GM23248 (cell line): ENCODE data around the gene RCVRN. TPM values are rescaled to one million over a fixed set of nuclear protein-coding genes. Genes with fewer than 3 reads are reported as not detected.

ENCODE experiments used
- DNase-seq: peaks from one replicate; pipeline ENCODE4 v3.0.0-alpha.2; 2015
- H2AFZ ChIP-seq: fragments of 200-600 bp; sonication (generic); 2 replicates; pipeline ENCODE4 v1.6.1; 2016; ENCODE audit warnings: antibody characterized with exemption
- H3F3A ChIP-seq: fragments of 200-600 bp; sonication (generic); 2 replicates; pipeline ENCODE4 v1.6.1; 2016; ENCODE audit warnings: mild to moderate bottlenecking, antibody characterized with exemption, mixed run types; ENCODE audit not compliant: insufficient read depth
- H3K27ac ChIP-seq: fragments of 200-600 bp; sonication (generic); 2 replicates; pipeline ENCODE4 v1.5.1; 2016; ENCODE audit warnings: mild to moderate bottlenecking
- H3K27me3 ChIP-seq: fragments of 200-600 bp; sonication (generic); replicated peaks from 2 replicates; pipeline ENCODE4 v1.6.1; 2016; ENCODE audit warnings: mild to moderate bottlenecking; ENCODE audit not compliant: insufficient read depth
- H3K36me3 ChIP-seq: fragments of 200-600 bp; sonication (generic); 2 replicates; pipeline ENCODE4 v1.6.1; 2016; ENCODE audit warnings: low read depth, mild to moderate bottlenecking
- H3K4me1 ChIP-seq: fragments of 200-600 bp; sonication (generic); 2 replicates; pipeline ENCODE4 v1.6.1; 2016; ENCODE audit warnings: mild to moderate bottlenecking; ENCODE audit not compliant: insufficient read depth
- H3K4me2 ChIP-seq: fragments of 200-600 bp; sonication (generic); one replicate; pipeline ENCODE4 v1.6.1; 2016; ENCODE audit warnings: mild to moderate bottlenecking; ENCODE audit not compliant: unreplicated experiment
- H3K4me3 ChIP-seq: fragments of 200-600 bp; sonication (generic); 2 replicates; pipeline ENCODE4 v1.5.1; 2016; ENCODE audit warnings: mild to moderate bottlenecking
- H3K79me2 ChIP-seq: fragments of 200-600 bp; sonication (generic); 2 replicates; pipeline ENCODE4 v1.6.1; 2016; ENCODE audit warnings: mild to moderate bottlenecking; ENCODE audit not compliant: insufficient read depth
- H3K9ac ChIP-seq: fragments of 200-600 bp; sonication (generic); 2 replicates; pipeline ENCODE4 v1.6.1; 2016; ENCODE audit warnings: mild to moderate bottlenecking
- H3K9me2 ChIP-seq: fragments of 200-600 bp; sonication (generic); 2 replicates; pipeline ENCODE4 v1.6.1; 2016; ENCODE audit warnings: mixed run types, mild to moderate bottlenecking, moderate library complexity; ENCODE audit not compliant: insufficient read depth
- H3K9me3 ChIP-seq: fragments of 200-600 bp; sonication (generic); one replicate; pipeline ENCODE4 v1.6.1; 2017; ENCODE audit warnings: low read depth
- H4K20me1 ChIP-seq: fragments of 200-600 bp; sonication (generic); 2 replicates; pipeline ENCODE4 v1.6.0; 2016; ENCODE audit not compliant: insufficient read depth
- EZH2 ChIP-seq: fragments of 200-600 bp; sonication (generic); IDR thresholded peaks from 2 replicates; pipeline ENCODE4 v1.6.1; 2018; ENCODE audit warnings: antibody characterized with exemption, mild to moderate bottlenecking; ENCODE audit not compliant: insufficient read depth, poor library complexity, severe bottlenecking
- EZH2phosphoT487 ChIP-seq: fragments of 200-600 bp; sonication (generic); IDR thresholded peaks from 2 replicates; pipeline ENCODE4 v1.6.1; 2018; ENCODE audit warnings: antibody characterized with exemption, moderate library complexity, mild to moderate bottlenecking, low read depth; ENCODE audit not compliant: insufficient read depth
- WGBS, 2 experiments: methylation state at CpG; one replicate each; pipeline ENCODE4 v1.1.6; 2015 to 2017; ENCODE audit warnings: low lambda C conversion rate in 2 of 2, low coverage in 1 of 2; ENCODE audit errors: missing lambda C conversion rate in 2 of 2; 5-methylcytosine and 5-hydroxymethylcytosine counted together
- in situ Hi-C: fragments of 300-500 bp; cut with MboI; formaldehyde crosslinking; loops from 2 replicates; pipeline ENCODE4 v1.15.0; 2020
- polyA plus RNA-seq: library from polyadenylated mRNA; unstranded; fragments of >200 nt; fragmentation: Nextera tagmentation; extraction: Ambion mirVana; gene quantifications from 2 replicates; pipeline ENCODE4 v1.2.1, GENCODE V29; 2016
- total RNA-seq: library from RNA; depleted of rRNA; stranded (reverse); fragments of >200 nt; shearing (Covaris generic); gene quantifications from 2 replicates; pipeline ENCODE4 v1.2.3, GENCODE V29; 2014

RCVRN gene
- total and polyA plus RNA-seq, 2 experiments from 2014 or later, result not detected

GRCh38 chr17:9902120-9902519 lies 3.0 kb downstream of the RCVRN start:
- DNase-seq, result no peak
- no peaks in the 10 kb centered on the region for H3K9me3 ChIP-seq

DNA sequence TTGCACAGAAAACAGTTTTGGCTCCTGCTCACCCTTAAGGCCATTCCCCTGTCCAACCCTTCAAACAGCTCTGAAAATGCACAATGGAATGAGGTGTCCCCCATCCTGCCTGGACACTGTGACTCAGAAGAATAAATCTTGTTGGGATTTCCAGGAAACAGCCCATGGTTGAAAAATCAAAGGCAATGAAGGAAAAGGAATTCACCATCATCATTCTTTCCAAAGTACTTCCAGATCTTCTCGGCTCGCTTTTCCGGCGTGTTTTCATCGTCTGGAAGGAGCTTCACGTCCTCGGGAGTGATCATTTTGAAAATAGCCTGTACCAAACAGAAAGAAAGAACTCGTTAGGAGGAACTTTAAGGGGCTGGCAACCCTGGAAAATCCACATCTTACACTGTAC lies 4.3 kb downstream of the RCVRN start:
- Histone ChIP-seq H3K9ac (peak overlapping the region; percentile 33; the same call in 1 of the 2 replicates), H3K9me3 (no peaks in the 10 kb centered on the region), H3K79me2 (no peaks in the 10 kb centered on the region), H4K20me1 (no peaks in the 10 kb centered on the region), H3K9me2 (no peaks in the 10 kb centered on the region), H3K4me2 (peak overlapping the region; percentile 86), H3K4me3 (peak overlapping the region; percentile 59), H2AFZ (peak overlapping the region; percentile 72), H3K36me3 (no peaks in the 10 kb centered on the region), H3K27ac (peak overlapping the region; percentile 50), H3K27me3 (no peaks in the 10 kb centered on the region), H3K4me1 (peaks cover 19% of the 10 kb centered on the region), H3F3A (peaks cover 12% of the 10 kb centered on the region)
- DNase-seq, result peak; percentile 80
- WGBS, 2 experiments, result 0 to 1% methylated on average over 8 of the region's 8 CpGs
- in situ Hi-C loops, result no loop called here
- TF ChIP-seq EZH2 (no peak), EZH2phosphoT487 (no peak)

More at GRCh38 chr17:9902120-9902519, 3.0 kb downstream of the RCVRN start:
- Histone ChIP-seq H3K4me1 (peaks cover 19% of the 10 kb centered on the region), H3K27ac (no peak overlapping the region), H2AFZ (no peak overlapping the region), H3K4me2 (no peak overlapping the region), H3K27me3 (no peaks in the 10 kb centered on the region), H3K36me3 (no peaks in the 10 kb centered on the region), H3K9ac (no peak overlapping the region), H3F3A (peaks cover 12% of the 10 kb centered on the region), H4K20me1 (no peaks in the 10 kb centered on the region), H3K4me3 (no peak overlapping the region), H3K79me2 (no peaks in the 10 kb centered on the region), H3K9me2 (no peaks in the 10 kb centered on the region)
- in situ Hi-C loops, result no loop called here
- WGBS, 2 experiments, result 9 to 35% methylated on average over 2 of the region's 2 CpGs
- TF ChIP-seq EZH2 (no peak), EZH2phosphoT487 (no peak)

DNA sequence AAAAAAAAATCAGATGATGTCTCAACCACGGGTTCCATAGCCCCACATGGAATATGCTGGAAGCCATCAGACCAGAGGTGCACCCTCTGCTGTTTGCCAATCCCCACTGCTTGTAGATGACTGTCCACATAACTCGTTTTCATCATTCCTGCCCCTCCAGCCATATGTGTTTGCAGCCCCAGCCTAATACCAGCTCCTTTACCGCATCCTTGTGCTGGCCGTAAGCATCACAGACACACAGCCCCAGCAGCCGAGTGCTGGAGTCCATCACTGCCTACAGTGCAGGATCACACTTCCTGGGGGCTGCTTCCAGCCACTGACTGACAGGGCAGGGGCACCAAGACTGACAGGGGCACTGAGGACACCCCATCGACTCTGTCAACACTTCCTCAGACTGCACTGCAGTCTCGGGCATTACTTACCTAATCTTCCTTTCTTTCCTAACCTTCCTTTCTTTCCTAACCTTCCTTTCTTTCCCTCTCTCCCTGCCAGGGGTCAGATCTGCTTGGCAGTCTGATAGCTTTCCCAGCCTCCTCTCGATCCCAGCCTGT lies 5.0 kb downstream of the RCVRN start:
- peak overlapping the region; percentile 50; the same call in 1 of the 2 replicates for H3K27ac ChIP-seq
- H3K9me2 ChIP-seq, result no peaks in the 10 kb centered on the region
- H3K79me2 ChIP-seq, result no peaks in the 10 kb centered on the region
- in situ Hi-C loops, result no loop called here
- 43 to 48% methylated on average over 7 to 8 of the region's 8 CpGs for WGBS, 2 experiments
- peaks cover 19% of the 10 kb centered on the region for H3K4me1 ChIP-seq
- 0 out of 2 replicates have a peak overlapping the region, but pooled peaks have one; percentile 59 for H3K4me3 ChIP-seq
- no peak for TF ChIP-seq EZH2
- peaks cover 12% of the 10 kb centered on the region for H3F3A ChIP-seq
- DNase-seq, result peak; percentile 29
- H3K9me3 ChIP-seq, result no peaks in the 10 kb centered on the region
- no peaks in the 10 kb centered on the region for H4K20me1 ChIP-seq
- H3K36me3 ChIP-seq, result no peaks in the 10 kb centered on the region
- H3K9ac ChIP-seq, result 0 out of 2 replicates have a peak overlapping the region, but pooled peaks have one; percentile 33
- peak overlapping the region; percentile 72; the same call in 1 of the 2 replicates for H2AFZ ChIP-seq
- no peaks in the 10 kb centered on the region for H3K27me3 ChIP-seq
- H3K4me2 ChIP-seq, result peak overlapping the region; percentile 86

GRCh38 chr17:9899280-9900043 lies 5.6 kb downstream of the RCVRN start:
- no peak for DNase-seq
- H3K79me2 ChIP-seq, result no peaks in the 10 kb centered on the region
- in situ Hi-C loops, result no loop called here
- no peaks in the 10 kb centered on the region for H4K20me1 ChIP-seq
- no peak for TF ChIP-seq EZH2
- no peak for TF ChIP-seq EZH2phosphoT487
- no peaks in the 10 kb centered on the region for H3K36me3 ChIP-seq
- 85 to 86% methylated on average over 21 of the region's 21 CpGs for WGBS, 2 experiments
- no peak overlapping the region for H3K9ac ChIP-seq
- H3K9me2 ChIP-seq, result no peaks in the 10 kb centered on the region
- no peaks in the 10 kb centered on the region for H3K9me3 ChIP-seq
- H3K27me3 ChIP-seq, result no peaks in the 10 kb centered on the region
- no peak overlapping the region for H3K27ac ChIP-seq
- peaks cover 19% of the 10 kb centered on the region for H3K4me1 ChIP-seq
- peaks cover 12% of the 10 kb centered on the region for H3F3A ChIP-seq
- H3K4me3 ChIP-seq, result no peak overlapping the region
- no peak overlapping the region for H3K4me2 ChIP-seq
- H2AFZ ChIP-seq, result no peak overlapping the region
